NCI-H2196 treated with DMSO at 0.1 percent for 48 hours (cell line): ENCODE results near the gene STK35.

Source experiments
- DNase-seq: peaks from one replicate; lab custom pipeline; 2025; ENCODE audit not compliant: unreplicated experiment; lab: John Stamatoyannopoulos, UW

STK35 gene

GRCh38 chr20:2101057-2101864 lies at the start of gene STK35:
Gene STK35 (plus strand): TSS chr20:2101827. CDS start chr20:2101882, 55 bp downstream.
- DNase-seq: peak; percentile 51

DNA sequence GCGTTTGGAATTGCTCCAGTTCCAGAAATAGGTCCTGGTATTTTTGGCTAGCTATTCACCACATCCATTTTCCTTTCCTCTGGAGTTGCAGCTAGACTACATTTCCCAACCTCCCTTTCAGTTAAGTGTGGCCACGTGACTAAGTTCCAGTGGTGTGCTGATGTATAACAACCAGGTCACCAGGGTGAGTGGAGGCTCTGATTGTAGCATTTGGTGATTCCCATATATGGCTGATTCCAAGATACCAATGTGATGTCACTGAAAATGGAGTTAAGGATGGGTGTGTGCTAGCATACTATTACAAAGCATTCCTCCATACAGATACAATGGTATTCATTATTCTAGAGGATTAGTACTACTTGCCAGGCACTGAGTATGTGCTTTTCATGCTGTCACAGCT lies 49.7 kb upstream of the STK35 start:
- DNase-seq: no peak

DNA sequence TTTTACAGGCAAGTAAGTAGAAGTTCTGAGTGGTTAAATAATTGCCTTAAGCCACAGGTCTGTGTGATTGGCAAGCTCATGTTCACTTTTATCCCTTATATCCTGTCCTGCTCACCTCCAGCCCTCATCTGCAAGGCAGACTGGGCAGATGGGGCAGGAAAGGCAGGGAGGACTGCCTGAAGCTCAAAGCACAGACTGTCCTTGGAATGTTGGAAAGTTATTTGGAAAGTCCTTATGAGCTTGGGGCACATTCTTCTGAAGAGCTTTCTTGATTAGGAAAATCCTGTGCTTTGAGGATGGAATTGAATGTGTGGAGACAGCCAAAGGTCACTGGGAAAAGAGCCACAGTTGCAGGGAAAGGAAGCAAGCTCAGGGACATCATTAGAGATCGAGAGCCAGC lies 48.9 kb upstream of the STK35 start:
- no peak for DNase-seq

DNA sequence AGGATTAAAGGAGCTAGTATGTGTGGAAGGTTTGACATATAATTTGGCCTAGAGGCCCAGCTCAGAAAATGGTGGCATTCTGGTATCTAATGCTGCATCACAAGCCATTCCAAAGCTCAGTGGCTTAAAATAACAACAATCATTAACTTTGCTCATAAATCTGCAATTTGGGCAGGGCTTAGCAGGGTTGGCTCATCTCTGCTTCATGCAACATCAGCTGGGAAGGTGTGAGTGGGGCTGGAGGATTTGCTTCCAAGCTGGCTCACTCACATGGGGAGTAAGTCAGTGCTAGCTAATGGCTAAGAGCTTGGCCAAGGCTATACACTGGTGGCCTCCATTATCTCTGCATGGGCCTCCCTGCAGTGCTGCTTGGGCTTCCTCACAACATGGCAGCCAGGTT lies 48.0 kb upstream of the STK35 start:
- no peak for DNase-seq

GRCh38 chr20:2054911-2055310 lies 46.7 kb upstream of the STK35 start:
- no peak for DNase-seq

GRCh38 chr20:2059411-2059810 lies 42.2 kb upstream of the STK35 start:
- DNase-seq: no peak

DNA sequence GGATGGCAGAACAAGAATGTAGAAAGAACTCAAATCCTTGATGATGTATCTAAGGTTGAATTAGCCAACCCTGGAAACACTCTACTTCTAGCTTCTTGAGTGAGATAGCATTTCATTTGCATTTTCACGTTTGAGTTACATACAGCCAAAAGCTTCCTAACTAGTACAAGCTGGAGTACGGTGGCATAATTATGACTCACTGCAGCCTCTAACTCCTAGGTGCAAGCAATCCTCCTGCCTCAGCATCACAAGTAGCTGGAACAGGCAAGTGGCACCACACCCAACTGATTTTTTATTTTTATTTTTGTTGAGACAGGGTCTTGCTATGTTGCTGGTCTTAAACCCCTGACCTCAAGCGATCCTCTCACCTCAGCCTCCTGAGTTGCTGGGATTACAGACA lies 36.5 kb upstream of the STK35 start:
- DNase-seq: no peak

DNA sequence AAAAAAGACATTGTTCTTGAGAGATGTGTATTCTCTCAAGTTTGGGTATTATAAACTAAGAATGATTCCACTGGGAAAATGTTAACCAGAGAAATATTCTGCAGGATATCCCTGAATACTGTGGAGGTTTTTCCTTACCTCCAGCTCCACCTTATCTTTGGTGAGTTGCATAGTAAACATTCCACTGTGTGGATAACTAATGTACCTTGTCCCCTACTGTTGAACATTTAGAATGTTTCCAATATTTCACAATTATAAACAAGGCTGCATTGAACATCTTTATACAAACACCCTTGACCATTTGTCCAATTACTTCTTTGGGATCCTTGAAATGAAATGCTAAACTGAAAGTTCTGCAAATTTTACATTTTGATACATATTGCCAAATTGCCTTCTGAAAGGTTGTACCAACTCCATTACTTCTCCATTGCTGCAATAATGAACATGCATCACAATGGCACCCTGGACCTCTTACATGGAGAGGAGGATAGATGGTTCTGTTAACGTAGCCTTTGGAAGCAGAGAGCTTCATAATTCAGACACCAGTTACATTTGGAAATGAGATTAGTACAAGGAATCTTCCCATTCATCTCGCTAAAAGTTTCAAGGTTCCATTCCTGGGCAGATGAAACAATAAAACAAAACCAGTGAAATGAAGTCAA lies 35.0 kb upstream of the STK35 start:
- no peak for DNase-seq

DNA sequence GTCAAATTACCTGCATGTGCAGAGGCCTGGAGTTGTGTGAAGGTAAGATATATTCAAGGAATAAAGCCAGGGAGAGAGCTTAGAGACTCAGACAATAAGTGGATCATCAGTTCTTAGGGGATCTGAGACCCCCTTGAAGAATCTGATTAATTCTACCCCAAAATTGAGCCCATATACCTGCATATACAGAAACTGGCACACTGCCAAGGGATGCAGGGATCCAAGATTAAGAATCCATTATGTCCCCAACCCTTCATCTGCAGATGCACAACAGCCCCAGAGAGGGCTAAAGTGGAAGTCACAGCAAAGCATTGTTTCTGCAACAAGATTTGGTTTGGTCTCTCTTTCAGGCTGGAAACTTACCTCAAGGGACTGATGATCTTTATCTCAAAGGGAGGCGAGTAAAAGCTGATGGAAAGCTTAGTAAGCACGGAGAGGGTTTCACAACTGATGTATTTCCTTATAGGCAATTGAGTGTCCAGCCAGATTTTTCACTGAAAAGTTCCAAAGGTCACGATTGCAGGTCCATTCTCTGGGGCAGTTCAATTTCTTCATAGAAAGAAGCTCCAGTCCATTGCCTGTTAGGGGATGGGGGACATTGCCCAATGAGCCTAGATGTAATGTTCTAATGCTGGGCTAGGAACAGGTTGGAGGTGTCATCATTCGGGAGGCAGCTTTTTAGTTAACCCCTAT lies 20.9 kb upstream of the STK35 start:
- DNase-seq: no peak

DNA sequence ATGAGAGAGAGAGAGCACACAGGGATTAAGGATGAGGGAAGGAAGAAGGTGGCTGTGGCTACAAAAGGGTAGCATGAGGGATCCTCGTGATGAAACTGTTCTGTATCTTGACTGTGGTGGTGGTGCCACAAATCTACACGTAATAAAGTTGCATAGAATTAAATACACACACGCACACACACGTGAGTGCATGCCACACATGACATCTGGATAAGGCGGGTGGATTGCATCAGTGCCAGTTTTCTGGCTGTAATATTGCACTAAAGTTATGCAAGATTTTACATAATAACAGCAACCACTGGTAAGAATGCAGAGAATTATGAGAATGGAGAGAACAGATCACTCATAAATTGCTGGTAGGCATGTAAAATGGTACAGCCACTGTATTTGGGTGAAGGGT lies 16.9 kb upstream of the STK35 start:
- DNase-seq: no peak

DNA sequence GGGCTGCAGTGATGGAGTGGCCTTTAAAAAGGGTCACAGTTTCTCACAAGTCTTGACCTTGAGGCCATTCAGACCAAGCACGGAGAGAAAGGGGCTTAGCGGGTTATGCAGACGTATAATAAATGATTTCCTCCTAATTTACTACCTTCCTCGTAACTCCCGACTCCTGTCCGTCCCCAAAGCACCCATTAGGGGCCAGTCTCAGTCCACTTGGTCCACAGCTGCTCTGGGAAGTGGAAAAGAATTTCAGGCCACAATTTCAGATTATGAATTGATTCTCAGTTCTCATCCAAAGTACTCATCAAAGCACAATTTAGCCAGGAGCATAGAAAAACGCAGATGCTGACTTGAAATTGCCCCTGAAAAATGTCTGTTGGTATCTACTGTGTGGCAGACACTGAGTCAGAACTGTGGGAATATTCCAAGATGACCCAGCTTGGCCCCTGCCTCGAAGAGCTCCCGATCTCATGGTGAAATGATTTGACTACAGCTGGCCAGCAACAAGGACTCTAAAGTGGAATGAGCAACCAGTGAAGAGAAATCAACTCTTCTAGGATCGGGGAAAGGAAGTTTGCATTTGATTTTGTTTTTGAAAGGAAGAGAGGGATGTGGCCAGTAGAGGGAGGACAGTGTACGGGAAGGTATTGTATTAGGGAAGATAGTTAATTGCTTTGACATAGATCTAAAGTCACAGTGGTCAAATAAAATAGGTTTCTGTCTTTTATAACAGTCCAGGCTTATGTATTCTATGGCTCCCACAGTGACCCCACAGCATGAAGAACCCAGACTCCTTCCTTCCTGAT lies 15.2 kb upstream of the STK35 start:
- no peak for DNase-seq

DNA sequence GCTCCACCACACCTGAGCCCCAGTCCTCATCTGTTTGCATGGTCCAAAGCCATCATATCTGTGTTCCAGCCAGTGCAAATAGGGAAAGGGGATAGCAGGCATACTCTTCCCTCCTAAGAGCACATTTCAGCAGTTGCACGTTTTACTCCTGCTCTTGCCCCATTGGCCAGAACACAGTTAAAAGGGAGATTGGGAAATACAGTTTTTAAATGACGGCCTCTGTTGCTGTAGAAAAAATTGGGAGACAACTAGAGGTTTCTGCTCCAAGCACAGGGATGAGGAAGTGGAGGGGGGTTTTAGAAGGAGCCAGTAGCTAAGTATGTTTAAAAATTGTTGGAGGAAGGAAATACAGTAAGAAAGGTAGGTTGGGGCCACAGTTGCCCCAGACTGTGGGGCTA lies 14.6 kb upstream of the STK35 start:
- DNase-seq: no peak

- DNase-seq: no peak
These were observed 12.7 kb upstream of the STK35 start for GRCh38 chr20:2088891-2089290.

DNA sequence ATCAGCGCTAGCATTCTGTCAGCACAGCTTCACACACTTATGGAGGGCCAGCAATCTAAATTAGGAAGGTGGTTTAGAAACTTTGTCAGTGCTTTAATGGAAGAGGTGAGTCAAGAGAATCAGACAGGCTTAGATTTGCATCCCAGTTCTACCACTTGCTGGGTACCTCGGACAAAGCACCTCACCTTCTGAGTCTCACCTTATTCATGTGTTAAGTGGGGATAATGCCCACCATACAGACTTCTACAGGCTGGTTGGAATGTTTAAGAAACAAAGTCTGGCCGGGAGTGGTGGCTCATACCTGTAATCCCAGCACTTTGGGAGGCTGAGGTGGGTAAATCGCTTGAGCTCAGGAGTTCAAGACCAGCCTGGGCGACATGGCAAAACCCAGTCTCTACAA lies 12.2 kb upstream of the STK35 start:
- no peak for DNase-seq

GRCh38 chr20:2093159-2093781 lies 8.4 kb upstream of the STK35 start:
- no peak for DNase-seq

DNA sequence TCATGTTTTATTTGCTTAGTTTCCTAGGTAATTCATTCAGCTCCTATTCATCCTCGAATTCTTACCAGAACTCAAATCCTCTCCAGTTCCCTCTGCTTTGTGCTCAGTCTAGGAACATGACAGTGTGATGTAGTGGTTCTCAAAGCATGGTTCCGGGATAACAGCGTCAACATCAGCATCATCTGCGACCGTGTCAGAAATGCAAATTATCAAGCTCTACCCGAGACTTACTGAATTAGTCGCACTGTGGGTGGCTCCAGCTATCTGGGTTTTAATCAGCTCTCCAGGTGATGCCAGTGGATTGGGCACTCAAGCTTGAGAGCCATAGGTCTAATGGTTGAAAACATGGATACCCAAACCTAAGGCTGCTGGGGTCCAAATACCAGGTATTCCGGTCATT lies 7.7 kb upstream of the STK35 start:
- no peak for DNase-seq

DNA sequence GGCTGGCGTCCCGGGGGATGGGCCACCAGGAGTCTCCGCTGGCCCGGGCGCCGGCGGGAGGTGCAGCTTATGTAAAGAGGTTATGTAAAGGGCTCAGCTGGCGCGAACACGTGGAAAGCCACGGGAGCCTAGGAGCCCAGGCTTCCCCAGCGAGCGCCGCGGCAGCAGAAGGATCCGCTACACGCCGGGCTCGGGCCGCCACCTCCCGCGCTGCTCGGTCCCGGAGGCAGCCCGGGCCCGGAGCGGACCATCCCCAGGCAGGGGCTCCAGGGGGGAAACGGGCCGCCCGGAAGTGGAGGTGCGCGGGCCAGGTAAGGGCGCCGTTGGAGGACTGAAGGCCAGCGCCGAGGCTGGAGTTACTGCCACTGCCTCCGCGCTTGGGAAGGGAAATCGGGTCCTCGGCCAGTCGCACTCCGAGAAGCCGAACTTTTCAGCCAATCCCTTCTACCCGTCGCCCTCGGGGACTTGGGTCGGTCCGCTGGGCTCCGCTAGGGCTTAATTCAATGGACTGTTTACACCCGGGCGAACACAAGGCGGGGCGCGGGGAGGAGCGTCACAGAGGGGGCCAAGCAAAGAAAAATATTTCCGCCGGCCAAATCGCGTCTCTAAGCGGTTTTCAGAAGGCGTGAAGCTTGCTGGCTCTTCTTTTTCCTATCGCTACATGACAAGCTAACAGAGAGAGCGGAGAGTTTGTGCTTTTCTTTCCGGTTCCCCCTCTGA lies 398 bp downstream of the STK35 start:
- peak; percentile 93 for DNase-seq

DNA sequence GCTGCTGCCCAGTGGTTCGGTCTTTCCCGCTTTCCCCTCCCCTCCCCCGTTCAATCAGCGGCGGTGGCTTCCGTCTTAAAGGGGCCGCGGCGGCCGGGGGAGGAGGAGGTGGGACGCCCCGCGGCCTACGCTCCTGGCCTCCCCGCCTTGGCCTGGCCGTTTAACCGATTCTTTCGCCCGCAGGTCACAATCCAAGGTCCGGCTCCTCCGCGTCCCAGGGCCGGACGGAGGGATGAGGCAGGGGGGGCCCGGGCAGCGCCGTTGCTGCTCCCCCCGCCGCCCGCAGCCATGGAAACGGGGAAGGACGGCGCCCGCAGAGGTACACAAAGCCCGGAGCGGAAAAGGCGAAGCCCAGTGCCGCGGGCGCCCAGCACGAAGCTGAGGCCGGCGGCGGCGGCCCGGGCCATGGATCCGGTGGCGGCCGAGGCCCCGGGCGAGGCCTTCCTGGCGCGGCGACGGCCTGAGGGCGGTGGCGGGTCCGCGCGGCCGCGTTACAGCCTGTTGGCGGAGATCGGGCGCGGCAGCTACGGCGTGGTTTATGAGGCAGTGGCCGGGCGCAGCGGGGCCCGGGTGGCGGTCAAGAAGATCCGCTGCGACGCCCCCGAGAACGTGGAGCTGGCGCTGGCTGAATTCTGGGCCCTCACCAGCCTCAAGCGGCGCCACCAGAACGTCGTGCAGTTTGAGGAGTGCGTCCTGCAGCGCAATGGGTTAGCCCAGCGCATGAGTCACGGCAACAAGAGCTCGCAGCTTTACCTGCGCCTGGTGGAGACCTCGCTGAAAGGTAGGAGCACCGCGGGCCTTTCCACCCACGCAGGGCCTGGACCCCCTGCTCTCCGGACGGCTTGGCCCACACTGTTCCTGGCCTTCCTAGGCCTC lies 1.2 kb downstream of the STK35 start:
- peak; percentile 93 for DNase-seq

DNA sequence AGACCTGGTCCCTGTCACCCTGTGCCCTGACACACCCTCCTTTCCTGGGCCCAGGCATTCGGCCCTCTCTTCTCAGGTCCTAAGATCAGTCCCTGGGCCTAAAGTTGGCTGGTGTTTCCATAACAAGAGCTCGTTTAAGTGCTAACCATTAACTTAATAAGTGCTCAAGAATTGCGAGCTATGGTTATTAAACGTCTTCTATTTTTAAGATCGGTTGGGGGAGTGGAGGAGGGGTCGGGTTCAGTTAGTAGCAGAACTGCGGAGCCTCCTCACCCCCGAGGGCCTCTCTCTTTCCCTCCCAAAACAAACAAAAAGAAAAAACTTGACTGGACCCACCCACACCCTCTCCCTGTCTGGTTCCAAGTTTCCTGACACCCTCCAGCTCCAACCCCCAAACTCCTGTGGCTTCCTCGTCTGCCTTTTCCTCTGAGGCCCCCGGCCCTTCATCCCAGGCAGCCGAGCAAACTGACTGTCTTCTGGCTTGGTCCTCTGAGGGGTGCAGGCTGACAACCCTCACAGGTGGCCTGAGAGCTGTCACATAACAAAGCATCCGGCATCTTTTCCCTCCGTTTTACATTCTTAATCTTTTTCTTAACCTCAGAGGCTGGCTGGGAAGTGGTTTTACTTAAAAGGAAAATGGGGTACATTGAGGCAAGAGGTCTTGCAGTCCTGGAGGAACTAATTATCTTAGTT lies 2.0 kb downstream of the STK35 start:
- DNase-seq: no peak
